GM19372 (cell line): ENCODE data around the gene SEPTIN14.
"Not testable (repeated sequence)": the region's sequence is repeated elsewhere in the genome, so short reads cannot be mapped to it uniquely, and the experiment has no call there.

Experiments used
- ATAC-seq: cut with Tn5 transposase; IDR thresholded peaks from one replicate; pipeline ENCODE4 v1.9.1; 2021; ENCODE audit warnings: mild to moderate bottlenecking, low read depth, moderate library complexity; ENCODE audit not compliant: unreplicated experiment

The SEPTIN14 gene

DNA sequence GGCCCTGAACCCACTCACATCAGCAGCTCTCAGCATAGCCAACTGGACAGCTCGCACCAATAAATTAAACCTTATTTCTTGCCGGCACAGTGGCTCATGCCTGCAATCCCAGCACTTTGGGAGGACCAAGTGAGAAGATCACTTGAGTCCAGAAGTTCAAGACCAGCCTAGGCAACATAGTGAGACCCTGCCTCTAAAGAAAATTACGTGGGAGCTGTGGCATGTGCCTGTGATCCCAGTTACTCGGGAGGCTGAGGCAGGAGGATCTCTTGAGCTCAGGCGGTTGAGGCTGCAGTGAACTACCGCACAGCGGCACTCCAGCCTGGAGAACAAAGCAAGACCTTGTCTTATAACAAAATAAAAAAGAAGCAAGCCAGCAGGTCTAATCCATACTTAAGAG lies 75.7 kb downstream of the SEPTIN14 start:
- no peak for ATAC-seq

DNA sequence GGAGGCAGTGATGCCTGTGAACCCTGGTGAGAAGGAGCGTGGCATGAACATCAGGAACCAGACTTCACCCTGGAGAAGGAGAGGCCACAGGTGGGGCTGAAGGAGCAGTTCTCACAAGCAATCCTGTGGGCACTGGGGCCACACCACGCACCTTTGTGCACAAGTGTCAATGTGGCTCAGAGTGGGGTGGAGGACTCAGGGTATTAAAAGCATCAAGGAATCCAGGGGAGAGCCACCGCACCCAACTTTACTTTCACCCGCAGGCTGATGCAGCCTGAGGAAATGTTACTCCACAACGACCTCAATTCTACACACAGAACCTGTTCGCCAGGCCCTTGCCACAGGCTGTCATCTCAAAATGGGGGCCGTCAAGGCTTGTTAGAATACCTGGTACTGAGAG lies 77.1 kb downstream of the SEPTIN14 start:
- ATAC-seq, result not testable (repeated sequence)

DNA sequence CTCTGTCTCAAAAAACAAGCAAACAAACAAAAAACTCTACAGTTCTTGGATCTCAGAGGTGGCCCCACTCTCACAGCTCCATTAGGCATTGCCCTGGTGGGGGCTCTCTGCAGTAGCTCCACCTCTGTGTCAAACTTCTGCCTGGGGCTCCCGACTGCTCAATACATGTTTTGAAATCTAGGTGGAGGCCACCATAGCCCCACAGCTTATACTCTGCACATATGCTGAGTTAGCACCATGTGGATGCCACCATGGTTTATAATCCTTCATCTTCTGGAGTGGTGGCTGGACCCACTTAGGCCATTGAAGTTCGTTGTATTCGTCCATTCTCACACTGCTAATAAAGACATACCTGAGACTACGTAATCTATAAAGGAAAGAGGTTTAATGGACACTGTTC lies 78.4 kb downstream of the SEPTIN14 start:
- ATAC-seq, result no peak

DNA sequence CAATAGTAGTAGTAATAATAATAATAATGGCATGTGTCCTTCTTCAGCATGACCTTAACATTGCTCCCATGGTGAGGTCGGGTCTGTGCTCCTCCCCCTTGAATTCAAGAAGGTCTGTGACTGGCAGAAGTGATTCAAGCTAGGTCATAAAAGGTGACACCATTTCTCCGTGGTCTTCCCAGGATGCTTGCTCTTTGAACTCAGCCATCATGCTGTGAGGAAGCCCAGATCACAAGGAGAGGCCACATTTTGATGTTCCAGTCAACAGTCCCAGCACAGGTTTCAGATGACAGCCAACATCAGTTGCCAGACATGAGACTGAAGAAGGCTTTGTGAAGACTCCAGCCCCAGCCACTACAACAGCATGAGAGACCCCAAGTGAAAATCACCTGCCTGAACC lies 83.9 kb downstream of the SEPTIN14 start:
- no peak for ATAC-seq

DNA sequence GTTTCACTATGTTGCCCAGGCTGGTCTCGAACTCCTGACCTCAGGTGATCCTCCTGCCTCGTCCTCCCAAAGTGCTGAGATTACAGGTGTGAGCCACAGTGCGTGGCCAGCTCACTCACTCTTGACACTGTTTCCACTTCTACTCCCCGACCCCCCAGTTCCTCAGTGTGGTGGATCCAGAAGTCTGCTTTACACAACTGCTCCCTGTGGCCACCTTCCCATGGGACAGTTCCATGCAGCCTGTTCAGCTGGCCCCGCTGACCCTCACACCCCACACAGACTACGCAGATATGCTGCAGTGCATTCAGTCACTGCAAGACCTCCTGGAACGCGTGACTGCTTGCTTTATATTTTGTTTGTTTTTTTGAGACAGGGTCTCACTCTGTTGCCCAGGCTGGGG lies 86.4 kb downstream of the SEPTIN14 start:
- ATAC-seq, result no peak

DNA sequence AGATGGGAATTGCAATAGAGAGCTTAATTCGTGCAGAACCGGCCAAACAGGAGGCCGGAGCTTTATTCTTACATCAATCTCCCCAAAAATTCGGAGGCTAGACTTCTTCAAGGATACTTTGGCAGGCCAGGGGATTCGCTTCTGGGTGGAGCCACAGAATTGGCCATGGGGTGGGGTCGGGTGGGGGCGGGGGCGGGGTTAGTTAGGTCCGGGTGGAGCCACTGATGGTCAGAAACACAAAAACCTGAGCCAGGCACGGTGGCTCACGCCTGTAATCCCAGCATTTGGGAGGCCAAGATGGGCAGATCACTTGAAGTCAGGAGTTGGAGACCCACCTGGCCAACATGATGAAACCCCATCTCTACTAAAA lies 87.5 kb downstream of the SEPTIN14 start:
- no peak for ATAC-seq

DNA sequence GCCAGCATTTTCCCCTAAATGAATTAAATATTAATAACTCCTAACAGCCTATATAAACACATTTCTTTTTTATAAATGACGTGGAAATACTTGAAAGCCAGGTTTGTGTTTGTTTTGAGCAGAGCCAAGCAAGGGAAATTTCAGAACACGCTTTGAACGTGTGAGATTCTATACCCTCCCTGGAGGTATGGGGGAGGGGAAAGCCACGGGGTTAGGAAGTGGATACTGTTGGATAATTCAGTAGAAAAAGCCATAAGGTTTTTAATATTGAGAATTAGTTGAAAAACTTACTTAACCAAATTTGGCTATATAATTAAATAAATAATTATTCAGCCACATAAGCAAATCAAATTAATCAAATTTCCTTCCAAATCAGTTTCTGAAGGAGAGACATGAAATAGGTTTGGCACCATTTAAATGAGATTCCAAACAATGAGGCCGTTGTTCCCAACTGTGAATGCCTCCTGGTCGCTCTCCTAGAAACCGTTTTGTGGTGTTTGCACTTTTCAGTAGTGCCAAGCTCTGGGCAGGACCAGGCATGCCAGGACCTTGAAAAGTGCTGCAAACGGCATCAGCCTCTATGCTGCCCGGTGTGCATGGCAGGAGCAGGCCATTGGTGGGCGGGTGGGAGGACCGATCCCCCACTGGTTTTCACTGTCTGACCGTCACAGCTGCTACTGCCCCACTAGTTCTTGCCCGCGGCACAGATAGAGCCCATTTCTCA lies 88.1 kb downstream of the SEPTIN14 start:
- ATAC-seq, result no peak

DNA sequence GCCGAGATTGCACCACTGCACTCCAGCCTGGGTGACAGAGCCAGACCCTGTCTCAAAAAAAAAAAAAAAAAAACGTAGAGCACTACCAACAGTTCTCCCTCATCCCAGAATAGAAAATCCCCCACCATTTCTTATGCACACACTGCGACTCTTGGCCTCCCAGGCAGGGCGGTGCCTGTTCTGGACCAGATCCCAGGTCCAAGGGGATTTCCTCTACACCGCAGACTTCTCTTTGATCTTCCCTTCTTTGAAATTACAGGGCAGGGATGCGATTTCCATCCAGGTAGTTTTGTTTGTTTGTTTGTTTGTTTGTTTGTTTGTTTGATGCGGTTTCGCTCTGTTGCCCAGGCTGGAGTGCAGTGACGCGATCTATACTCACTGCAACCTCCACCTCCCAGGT lies 91.8 kb downstream of the SEPTIN14 start:
- ATAC-seq, result no peak

DNA sequence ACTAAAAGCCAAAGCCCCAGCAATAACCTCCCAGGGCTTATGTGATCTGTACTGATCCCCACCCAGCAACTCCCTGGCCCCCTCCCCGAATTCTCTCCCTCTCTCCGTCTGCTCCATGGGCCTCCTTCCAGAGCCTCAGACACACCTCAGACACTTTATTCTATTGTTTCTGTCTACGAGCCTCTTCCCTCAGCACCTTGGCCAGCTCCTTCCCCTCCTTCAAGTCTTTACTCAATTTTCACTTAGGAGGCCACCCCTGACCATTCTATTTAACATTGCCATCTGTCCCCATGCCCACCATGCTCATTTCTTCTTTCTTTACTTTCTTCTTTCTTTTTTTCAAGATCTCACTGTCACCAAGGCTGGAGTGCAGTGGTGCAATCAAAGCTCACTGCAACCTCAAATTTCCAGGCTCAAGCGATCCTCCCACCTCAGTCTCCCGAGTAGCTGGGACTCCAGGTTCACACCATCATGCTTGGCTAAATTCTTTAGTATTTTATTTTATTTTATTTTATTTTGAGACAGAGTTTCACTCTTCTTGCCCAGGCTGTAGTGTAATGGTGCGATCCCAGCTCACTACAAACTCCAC lies 109.2 kb downstream of the SEPTIN14 start:
- ATAC-seq, result not testable (repeated sequence)

DNA sequence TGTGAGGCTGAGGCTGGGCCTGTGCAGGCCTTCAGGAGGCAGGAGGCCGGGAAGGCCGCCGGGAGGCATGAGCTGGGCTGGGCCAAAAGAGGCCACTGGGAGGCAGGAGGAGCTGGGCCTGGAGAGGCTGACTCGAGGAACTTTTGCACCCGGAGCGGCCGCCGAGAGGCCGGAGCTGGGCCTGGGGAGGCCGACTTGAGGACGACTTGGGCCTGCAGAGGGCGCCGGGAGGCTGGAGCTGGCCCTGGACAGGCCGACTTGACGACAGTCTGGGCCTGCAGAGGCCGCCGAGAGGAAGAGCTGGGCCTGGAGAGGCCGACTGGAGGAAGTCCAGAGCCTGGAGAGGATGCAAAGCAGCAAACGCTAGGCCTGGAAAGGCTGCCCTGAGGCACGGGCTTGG lies 117.8 kb downstream of the SEPTIN14 start:
- not testable (repeated sequence) for ATAC-seq
